Lung (tissue), 12 donors: Measurements from ENCODE around the gene CCDC117. TPM values are rescaled to one million over a fixed set of nuclear protein-coding genes. Genes with fewer than 3 reads are reported as not detected.

ENCODE experiments used
- ATAC-seq: fragments of 200-7000 bp; cut with Tn5 transposase; one replicate; pipeline ENCODE4 v1.9.1; 2020; ENCODE audit warnings: moderate number of reproducible peaks; ENCODE audit not compliant: insufficient read depth, low FRiP score
- DNase-seq, 3 donors: peaks; one replicate each; pipeline ENCODE4 v3.0.0-alpha.2; 2013 to 2017
- H3K27ac ChIP-seq, 2 donors: one replicate each; pipeline ENCODE4 v1.5.1; 2013; ENCODE audit warnings: mild to moderate bottlenecking in 2 of 2, moderate library complexity in 2 of 2, control low read depth in 1 of 2, inconsistent platforms in 1 of 2, low read depth in 1 of 2, low read length in 1 of 2
- H3K27me3 ChIP-seq, 3 donors: one replicate each; pipeline ENCODE4 v1.5.1; 2013; ENCODE audit warnings: low read length in 2 of 3; ENCODE audit not compliant: control insufficient read depth in 3 of 3, insufficient read depth in 3 of 3
- H3K36me3 ChIP-seq, 4 donors: one replicate each; pipeline ENCODE4 v1.5.1; 2013; ENCODE audit warnings: low read length in 4 of 4, mild to moderate bottlenecking in 1 of 4, moderate library complexity in 1 of 4; ENCODE audit not compliant: control insufficient read depth in 4 of 4, insufficient read depth in 4 of 4
- H3K4me1 ChIP-seq, 5 donors: one replicate each; pipeline ENCODE4 v1.5.1; 2013; ENCODE audit warnings: low read length in 5 of 5, mild to moderate bottlenecking in 2 of 5, moderate library complexity in 1 of 5; ENCODE audit not compliant: control insufficient read depth in 5 of 5, insufficient read depth in 5 of 5
- H3K4me3 ChIP-seq: one replicate; pipeline ENCODE4 v1.5.1; 2013; ENCODE audit warnings: mild to moderate bottlenecking, control low read depth, moderate library complexity
- H3K9ac ChIP-seq, 2 donors: one replicate each; pipeline ENCODE4 v1.5.1; 2013; ENCODE audit warnings: low read length in 2 of 2, control low read depth in 1 of 2; ENCODE audit not compliant: insufficient read depth in 1 of 2
- H3K9me3 ChIP-seq, 4 donors: one replicate each; pipeline ENCODE4 v1.5.1; 2013; ENCODE audit warnings: low read length in 3 of 4, mild to moderate bottlenecking in 1 of 4, moderate library complexity in 1 of 4; ENCODE audit not compliant: control insufficient read depth in 4 of 4, insufficient read depth in 3 of 4
- CTCF ChIP-seq: IDR thresholded peaks from 2 replicates; pipeline ENCODE4 v1.5.1; 2012; ENCODE audit warnings: mild to moderate bottlenecking; ENCODE audit errors: control extremely low read depth, extremely low read depth
- WGBS, 2 donors: extraction: QIAGEN DNeasy Blood & Tissue Kit; methylation state at CpG; one replicate each; pipeline ENCODE4 v1.1.7; 2013; 5-methylcytosine and 5-hydroxymethylcytosine counted together
- polyA plus RNA-seq, 2 donors: library from polyadenylated mRNA; stranded (reverse); fragments of 200-250 nt; gene quantifications; one replicate each; pipeline ENCODE4 v1.2.1, GENCODE V29; 2013
- total RNA-seq, 2 donors: library from RNA; depleted of rRNA in 1 of 2; stranded (reverse); fragments of >200 nt in 1 of 2; gene quantifications; one replicate each; pipeline ENCODE4 v1.2.1, GENCODE V29; 2014 to 2021
- donor health status: control.
- donor health status: control.
- donor health status: Bipolar disorder and iron deficiency.
- donor health status: healthy.
- donor health status: DM: yes; HTN: yes; CAD: no.

CCDC117 gene
- total and polyA plus RNA-seq, 4 donors, result 7.8 to 29.2 (median 16.4) TPM

GRCh38 chr22:28799606-28800307 lies 27.3 kb downstream of the CCDC117 start:
- H3K4me3 ChIP-seq, result peak overlapping the region; percentile 93
- peak overlapping the region; percentile 100 for H3K27ac ChIP-seq
- H3K9ac ChIP-seq, result peak overlapping the region; percentile 92 to 97
- 0 to 1% methylated on average over 27 to 31 of the region's 31 CpGs for WGBS, 2 donors
- TF ChIP-seq CTCF, result no peak
- no peaks in the 10 kb centered on the region for H3K27me3 ChIP-seq
- no peaks in the 10 kb centered on the region for H3K9me3 ChIP-seq
- peak; percentile 83 for ATAC-seq
- H3K36me3 ChIP-seq, result peaks cover 15 to 30% (median 27%) of the 10 kb centered on the region in 4 donors
- H3K4me1 ChIP-seq, result peaks cover 3 to 20% (median 8%) of the 10 kb centered on the region in 5 donors
- peak; percentile 72 to 79 (median 74) for DNase-seq

GRCh38 chr22:28800308-28801041 lies 28.0 kb downstream of the CCDC117 start, which contains the start of gene XBP1:
Gene XBP1 (minus strand): TSS chr22:28800569.
- 0 to 1% methylated on average over 69 to 78 of the region's 78 CpGs for WGBS, 2 donors
- H3K4me1 ChIP-seq, result peaks cover 2 to 20% (median 8%) of the 10 kb centered on the region in 5 donors
- peak; percentile 95 to 97 (median 96) for DNase-seq

GRCh38 chr22:28801845-28802594 lies 29.5 kb downstream of the CCDC117 start:
- Histone ChIP-seq H3K36me3 (peaks cover 1 to 10% (median 7%) of the 10 kb centered on the region in 4 donors), H3K9me3 (no peaks in the 10 kb centered on the region), H3K9ac (no peak overlapping the region), H3K4me3 (no peak overlapping the region), H3K27me3 (no peaks in the 10 kb centered on the region), H3K27ac (peak overlapping the region in 1 of 2 donors; percentile 58), H3K4me1 (peaks cover 2 to 12% (median 7%) of the 10 kb centered on the region in 5 donors)
- TF ChIP-seq CTCF, result no peak
- peak in 1 of 3 donors; percentile 16 for DNase-seq
- 22 to 32% methylated on average over 14 of the region's 14 CpGs for WGBS, 2 donors
- no peak for ATAC-seq

More at GRCh38 chr22:28800308-28801041, 28.0 kb downstream of the CCDC117 start, which contains the start of gene XBP1:
- Histone ChIP-seq H3K9ac (peak within 1 kb of the TSS; percentile 97 to 99), H3K4me3 (peak within 1 kb of the TSS; percentile 93), H3K27me3 (no peaks in the 10 kb centered on the region), H3K9me3 (no peaks in the 10 kb centered on the region), H3K36me3 (peaks cover 10 to 23% (median 21%) of the 10 kb centered on the region in 4 donors), H3K27ac (peak within 1 kb of the TSS; percentile 100)
- TF ChIP-seq CTCF, result no peak
- ATAC-seq, result peak; percentile 95
